H9 (cell line): Measurements from ENCODE around the gene DCAF17. TPM values are rescaled to one million over a fixed set of nuclear protein-coding genes. Genes with fewer than 3 reads are reported as not detected.

Experiments used
- DNase-seq: peaks from one replicate; pipeline ENCODE4 v3.0.0-alpha.2; 2017
- H2AFZ ChIP-seq: one replicate; pipeline ENCODE4 v1.6.1; 2013; ENCODE audit warnings: mild to moderate bottlenecking, low read length, control low read depth, moderate library complexity
- H2AK5ac ChIP-seq: 2 replicates; pipeline ENCODE4 v1.6.1; 2013; ENCODE audit warnings: low read length, control low read depth, mixed read lengths; ENCODE audit not compliant: insufficient read length
- H2BK120ac ChIP-seq: one replicate; pipeline ENCODE4 v1.6.1; 2013; ENCODE audit warnings: low read depth, mild to moderate bottlenecking, low read length, control low read depth, inconsistent platforms; ENCODE audit not compliant: poor library complexity, severe bottlenecking
- H2BK12ac ChIP-seq: 2 replicates; pipeline ENCODE4 v1.6.1; 2013; ENCODE audit warnings: low read length, control low read depth, mixed read lengths, low read depth; ENCODE audit not compliant: insufficient read length
- H2BK15ac ChIP-seq: 2 replicates; pipeline ENCODE4 v1.6.1; 2013; ENCODE audit warnings: low read depth, low read length, control low read depth
- H2BK20ac ChIP-seq: one replicate; pipeline ENCODE4 v1.6.1; 2013; ENCODE audit warnings: low read depth, mild to moderate bottlenecking, low read length, control low read depth, inconsistent platforms; ENCODE audit not compliant: poor library complexity, severe bottlenecking
- H2BK5ac ChIP-seq: 2 replicates; pipeline ENCODE4 v1.6.1; 2013; ENCODE audit warnings: low read length, control low read depth, mixed read lengths; ENCODE audit not compliant: insufficient read length
- H3K14ac ChIP-seq: 2 replicates; pipeline ENCODE4 v1.6.1; 2013; ENCODE audit warnings: low read length, control low read depth; ENCODE audit not compliant: insufficient read depth
- H3K18ac ChIP-seq: 2 replicates; pipeline ENCODE4 v1.6.1; 2013; ENCODE audit warnings: low read depth, mild to moderate bottlenecking, mixed read lengths, low read length, control low read depth; ENCODE audit not compliant: insufficient read length
- H3K23ac ChIP-seq: 2 replicates; pipeline ENCODE4 v1.6.1; 2013; ENCODE audit warnings: low read length, control low read depth, mixed read lengths, low read depth; ENCODE audit not compliant: insufficient read length
- H3K23me2 ChIP-seq: 2 replicates; pipeline ENCODE4 v1.6.1; 2013; ENCODE audit warnings: low read depth, mild to moderate bottlenecking, mixed read lengths, low read length, control low read depth; ENCODE audit not compliant: insufficient read length, poor library complexity, severe bottlenecking
- H3K27ac ChIP-seq: 2 replicates; pipeline ENCODE4 v1.5.1; 2013; ENCODE audit warnings: low read length, control low read depth, mixed read lengths, low read depth; ENCODE audit not compliant: insufficient read length
- H3K27me3 ChIP-seq: 2 replicates; pipeline ENCODE4 v1.6.1; 2013; ENCODE audit warnings: low read length, control low read depth, inconsistent platforms; ENCODE audit not compliant: insufficient read depth
- H3K4ac ChIP-seq: 2 replicates; pipeline ENCODE4 v1.6.1; 2013; ENCODE audit warnings: low read depth, mild to moderate bottlenecking, control low read depth, inconsistent platforms, low read length, moderate library complexity
- H3K4me1 ChIP-seq: 2 replicates; pipeline ENCODE4 v1.6.1; 2013; ENCODE audit warnings: low read length, control low read depth, inconsistent platforms; ENCODE audit not compliant: insufficient read depth
- H3K4me2 ChIP-seq: 2 replicates; pipeline ENCODE4 v1.6.1; 2013; ENCODE audit warnings: low read length, control low read depth, mixed read lengths; ENCODE audit not compliant: insufficient read length, insufficient read depth
- H3K56ac ChIP-seq: 2 replicates; pipeline ENCODE4 v1.6.1; 2013; ENCODE audit warnings: low read depth, mild to moderate bottlenecking, mixed read lengths, low read length, control low read depth; ENCODE audit not compliant: insufficient read length
- H3K79me1 ChIP-seq: 2 replicates; pipeline ENCODE4 v1.6.1; 2013; ENCODE audit warnings: low read depth, mild to moderate bottlenecking, moderate library complexity, low read length, control low read depth, inconsistent platforms; ENCODE audit not compliant: insufficient read depth, poor library complexity, severe bottlenecking
- H3K79me2 ChIP-seq: 2 replicates; pipeline ENCODE4 v1.6.1; 2013; ENCODE audit warnings: low read length, control low read depth, inconsistent platforms; ENCODE audit not compliant: insufficient read depth
- H3K9ac ChIP-seq: 2 replicates; pipeline ENCODE4 v1.6.1; 2013; ENCODE audit warnings: low read length, control low read depth, mixed read lengths; ENCODE audit not compliant: insufficient read length; ENCODE audit errors: extremely low read depth
- H3K9me3 ChIP-seq: one replicate; pipeline ENCODE4 v1.6.1; 2013; ENCODE audit warnings: low read depth, low read length, inconsistent platforms; ENCODE audit not compliant: control insufficient read depth
- H3T11ph ChIP-seq: one replicate; pipeline ENCODE4 v1.6.1; 2013; ENCODE audit warnings: mild to moderate bottlenecking, low read length, control low read depth, inconsistent platforms
- H4K20me1 ChIP-seq: one replicate; pipeline ENCODE4 v1.6.1; 2013; ENCODE audit not compliant: control insufficient read depth, insufficient read length, insufficient read depth
- H4K5ac ChIP-seq: 2 replicates; pipeline ENCODE4 v1.6.1; 2013; ENCODE audit warnings: low read depth, mild to moderate bottlenecking, mixed read lengths, low read length, control low read depth; ENCODE audit not compliant: insufficient read length
- H4K8ac ChIP-seq: replicated peaks from 2 replicates; pipeline ENCODE4 v1.6.1; 2013; ENCODE audit warnings: low read length, control low read depth, mixed read lengths, low read depth; ENCODE audit not compliant: insufficient read length
- H4K91ac ChIP-seq: 2 replicates; pipeline ENCODE4 v1.6.1; 2013; ENCODE audit warnings: low read depth, mild to moderate bottlenecking, moderate library complexity, mixed read lengths, low read length, control low read depth; ENCODE audit not compliant: insufficient read length
- H3K27ac Mint-ChIP-seq, 3 experiments: 2 replicates in 2 of 3; 3 replicates in 1 of 3; pipeline ENCODE4 v1.8.0; 2020 to 2021; ENCODE audit warnings: mixed read lengths in 3 of 3, mild to moderate bottlenecking in 1 of 3, moderate library complexity in 1 of 3
- H3K27me3 Mint-ChIP-seq: 2 replicates; pipeline ENCODE4 v1.8.0; 2021; ENCODE audit warnings: low read depth, mild to moderate bottlenecking, moderate library complexity, mixed read lengths
- H3K36me3 Mint-ChIP-seq, 3 experiments: 2 replicates in 2 of 3; 3 replicates in 1 of 3; pipeline ENCODE4 v1.8.0; 2020 to 2021; ENCODE audit warnings: low read depth in 3 of 3, mixed read lengths in 3 of 3; ENCODE audit not compliant: insufficient read depth in 1 of 3
- H3K4me1 Mint-ChIP-seq, 2 experiments: 2 replicates each; pipeline ENCODE4 v1.8.0; 2020; ENCODE audit warnings: mixed read lengths in 2 of 2
- H3K4me3 Mint-ChIP-seq, 2 experiments: 2 replicates in 1 of 2; 3 replicates in 1 of 2; pipeline ENCODE4 v1.8.0; 2020 to 2021; ENCODE audit warnings: mild to moderate bottlenecking in 2 of 2, mixed read lengths in 2 of 2, moderate library complexity in 1 of 2
- H3K9me3 Mint-ChIP-seq, 2 experiments: 2 replicates in 1 of 2; 3 replicates in 1 of 2; pipeline ENCODE4 v1.8.0; 2020; ENCODE audit warnings: mild to moderate bottlenecking in 2 of 2, mixed read lengths in 2 of 2, moderate library complexity in 1 of 2
- WGBS: extraction: QIAGEN DNeasy Blood & Tissue Kit; methylation state at CpG from one replicate; pipeline ENCODE4 v1.1.7; 2013; ENCODE audit warnings: missing lambda C conversion rate, low lambda C conversion rate, mixed read lengths; ENCODE audit not compliant: insufficient read length; ENCODE audit errors: extremely low coverage; 5-methylcytosine and 5-hydroxymethylcytosine counted together
- total RNA-seq: library from RNA; stranded (reverse); gene quantifications from 2 replicates; pipeline ENCODE4 v1.2.1, GENCODE V29; 2021
- TF ChIP-seq, protein P1 (sequence below): fragments of 200-600 bp; sonication (generic); conservative IDR thresholded peaks from 3 replicates; pipeline ENCODE4 v1.8.0; 2021; ENCODE audit warnings: antibody characterized with exemption, mild to moderate bottlenecking

The DCAF17 gene
- total RNA-seq, 1 experiment from 2014 or later, result 28.1 TPM

DNA sequence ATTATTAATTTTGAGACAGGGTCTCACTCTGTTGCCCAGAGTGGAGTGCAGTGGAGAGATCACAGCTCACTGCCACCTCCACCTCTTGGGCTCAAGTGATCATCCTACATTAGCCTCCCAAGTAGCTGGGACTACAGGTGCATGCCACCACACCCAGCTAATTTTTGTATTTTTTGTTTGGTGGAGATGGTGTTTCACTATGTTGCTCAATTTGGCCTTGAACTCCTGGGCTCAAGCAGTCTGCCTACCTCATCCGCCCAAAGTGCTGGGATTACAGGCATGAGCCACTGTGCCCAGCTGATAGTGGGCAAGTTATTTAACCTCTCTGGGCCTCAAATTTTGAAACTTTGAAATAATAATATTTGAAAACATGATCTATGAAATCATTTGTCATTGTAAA lies 26.5 kb downstream of the DCAF17 start:
- TF ChIP-seq, protein P1, sequence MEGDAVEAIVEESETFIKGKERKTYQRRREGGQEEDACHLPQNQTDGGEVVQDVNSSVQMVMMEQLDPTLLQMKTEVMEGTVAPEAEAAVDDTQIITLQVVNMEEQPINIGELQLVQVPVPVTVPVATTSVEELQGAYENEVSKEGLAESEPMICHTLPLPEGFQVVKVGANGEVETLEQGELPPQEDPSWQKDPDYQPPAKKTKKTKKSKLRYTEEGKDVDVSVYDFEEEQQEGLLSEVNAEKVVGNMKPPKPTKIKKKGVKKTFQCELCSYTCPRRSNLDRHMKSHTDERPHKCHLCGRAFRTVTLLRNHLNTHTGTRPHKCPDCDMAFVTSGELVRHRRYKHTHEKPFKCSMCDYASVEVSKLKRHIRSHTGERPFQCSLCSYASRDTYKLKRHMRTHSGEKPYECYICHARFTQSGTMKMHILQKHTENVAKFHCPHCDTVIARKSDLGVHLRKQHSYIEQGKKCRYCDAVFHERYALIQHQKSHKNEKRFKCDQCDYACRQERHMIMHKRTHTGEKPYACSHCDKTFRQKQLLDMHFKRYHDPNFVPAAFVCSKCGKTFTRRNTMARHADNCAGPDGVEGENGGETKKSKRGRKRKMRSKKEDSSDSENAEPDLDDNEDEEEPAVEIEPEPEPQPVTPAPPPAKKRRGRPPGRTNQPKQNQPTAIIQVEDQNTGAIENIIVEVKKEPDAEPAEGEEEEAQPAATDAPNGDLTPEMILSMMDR, result no peak
- H3K27me3 Mint-ChIP-seq, result no peaks in the 10 kb centered on the region

More for the DNA sequence above, 26.5 kb downstream of the DCAF17 start:
- Histone ChIP-seq H3K14ac (no peak overlapping the region), H3K9me3 (no peaks in the 10 kb centered on the region), H2BK120ac (no peak overlapping the region), H3T11ph (no peak overlapping the region), H3K23ac (no peak overlapping the region), H3K4me2 (no peak overlapping the region), H3K27ac (no peak overlapping the region), H2AK5ac (no peak overlapping the region), H3K4ac (no peak overlapping the region), H2BK20ac (no peak overlapping the region), H2BK5ac (no peak overlapping the region), H3K79me2 (no peaks in the 10 kb centered on the region), H4K91ac (no peak overlapping the region), H4K20me1 (no peaks in the 10 kb centered on the region), H3K27me3 (no peaks in the 10 kb centered on the region), H3K23me2 (no peaks in the 10 kb centered on the region), H2BK12ac (no peak overlapping the region), H4K8ac (no peak overlapping the region), H3K9ac (no peak overlapping the region), H3K56ac (no peak overlapping the region), H2BK15ac (no peak overlapping the region), H3K18ac (no peak overlapping the region), H2AFZ (no peak overlapping the region), H4K5ac (no peak overlapping the region), H3K79me1 (no peaks in the 10 kb centered on the region), H3K4me1 (no peaks in the 10 kb centered on the region)
- Mint-ChIP-seq H3K9me3 (peaks cover 4 to 5% of the 10 kb centered on the region in 2 experiments; a peak in 1 of 5 replicates), H3K4me1 (peaks cover 3 to 6% of the 10 kb centered on the region in 2 experiments; a peak in 2 of 4 replicates), H3K4me3 (no peak overlapping the region), H3K36me3 (peaks cover 14 to 50% (median 45%) of the 10 kb centered on the region in 3 experiments), H3K27ac (no peak overlapping the region; a peak in 1 of 7 replicates)
- DNase-seq, result no peak
- WGBS, result no CpG with 5 or more reads among the region's 1 CpG
